SU-DHL-6 (cell line): ENCODE data around the gene B3GALT6.

ENCODE experiments used
- H2AFZ ChIP-seq: fragments of 200-600 bp; sonication (generic); 2 replicates; pipeline ENCODE4 v1.6.1; 2014; ENCODE audit warnings: low read depth, mild to moderate bottlenecking, moderate library complexity, mixed read lengths, antibody characterized with exemption, low read length; ENCODE audit not compliant: severe bottlenecking
- H3F3A ChIP-seq: fragments of 200-600 bp; shearing (Covaris generic); 2 replicates; pipeline ENCODE4 v1.6.0; 2016; ENCODE audit warnings: antibody characterized with exemption, mild to moderate bottlenecking; ENCODE audit not compliant: insufficient read depth
- H3K27ac ChIP-seq: fragments of 200-600 bp; sonication (generic); 2 replicates; pipeline ENCODE4 v1.5.1; 2016; ENCODE audit warnings: low read depth, mild to moderate bottlenecking, low read length, moderate library complexity, mixed read lengths
- H3K27me3 ChIP-seq: fragments of 200-600 bp; sonication (generic), shearing (Covaris generic); 2 replicates; pipeline ENCODE4 v1.6.0; 2014; ENCODE audit warnings: mild to moderate bottlenecking, low read length
- H3K36me3 ChIP-seq: fragments of 200-600 bp; sonication (generic); 2 replicates; pipeline ENCODE4 v1.6.1; 2014; ENCODE audit warnings: mild to moderate bottlenecking, low read length, mixed read lengths
- H3K4me2 ChIP-seq: fragments of 300-600, 200-600 bp; shearing (Covaris generic), sonication (generic); 2 replicates; pipeline ENCODE4 v1.6.0; 2014; ENCODE audit warnings: low read length, low read depth, mild to moderate bottlenecking; ENCODE audit not compliant: poor library complexity, severe bottlenecking
- H3K4me3 ChIP-seq: fragments of 200-600 bp; sonication (generic); 2 replicates; pipeline ENCODE4 v1.5.1; 2014; ENCODE audit warnings: antibody characterized with exemption, low read length, mild to moderate bottlenecking, mixed read lengths; ENCODE audit not compliant: insufficient read depth, poor library complexity, severe bottlenecking
- H3K79me2 ChIP-seq: fragments of 200-600 bp; sonication (generic); 2 replicates; pipeline ENCODE4 v1.6.1; 2014; ENCODE audit warnings: mild to moderate bottlenecking, low read length, moderate library complexity; ENCODE audit not compliant: insufficient read depth
- H3K9ac ChIP-seq: fragments of 200-600 bp; sonication (generic); 2 replicates; pipeline ENCODE4 v1.7.0; 2014; ENCODE audit warnings: mild to moderate bottlenecking, low read length
- H3K9me2 ChIP-seq: fragments of 200-600 bp; sonication (generic); replicated peaks from 2 replicates; pipeline ENCODE4 v1.6.1; 2014; ENCODE audit warnings: low read length; ENCODE audit not compliant: insufficient read depth
- H3K9me3 ChIP-seq: fragments of 200-600 bp; sonication (generic); 2 replicates; pipeline ENCODE4 v1.6.1; 2014; ENCODE audit warnings: low read length, mixed read lengths; ENCODE audit not compliant: insufficient read depth
- H4K20me1 ChIP-seq: fragments of 200-600 bp; sonication (generic); 2 replicates; pipeline ENCODE4 v1.6.1; 2014; ENCODE audit warnings: low read depth, mild to moderate bottlenecking, antibody characterized with exemption, low read length, moderate library complexity, mixed read lengths
- CTCF ChIP-seq: fragments of 200-600 bp; sonication (generic); IDR thresholded peaks from one replicate; pipeline ENCODE4 v1.5.1; 2017; ENCODE audit warnings: antibody characterized with exemption, mild to moderate bottlenecking, low read length, moderate library complexity; ENCODE audit not compliant: insufficient read depth, poor library complexity, severe bottlenecking
- EZH2phosphoT487 ChIP-seq: fragments of 200-600 bp; sonication (generic), shearing (Covaris generic); conservative IDR thresholded peaks from 2 replicates; pipeline ENCODE4 v1.6.1; 2018; ENCODE audit warnings: mild to moderate bottlenecking, antibody characterized with exemption, low read length, moderate library complexity, mixed read lengths

The B3GALT6 gene

DNA sequence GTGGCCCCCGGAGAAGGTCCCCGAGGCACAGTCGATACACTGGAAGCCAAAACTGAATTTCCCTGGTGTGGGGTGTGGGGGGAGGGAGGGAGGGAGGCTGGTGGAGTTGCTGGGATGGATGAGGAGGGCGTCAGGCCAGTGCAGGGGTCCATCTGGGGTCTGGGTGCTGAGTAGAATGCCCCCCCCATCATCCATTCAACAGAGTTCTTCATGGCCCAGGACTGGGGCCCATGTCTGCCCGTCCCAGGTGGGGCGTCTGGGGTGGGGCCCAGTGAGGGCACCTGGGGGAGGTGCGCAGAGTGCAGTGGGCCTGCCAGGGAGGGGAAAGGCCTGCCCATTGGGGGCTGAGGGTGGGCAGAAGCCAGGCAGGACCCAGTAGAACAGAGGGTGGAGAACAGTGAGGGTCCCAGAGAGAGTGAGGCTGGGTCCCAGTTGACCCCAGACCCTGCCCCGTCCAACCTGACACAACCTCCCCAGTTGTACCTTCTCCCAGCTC is 27.6 kb upstream of the B3GALT6 start:
- H2AFZ ChIP-seq = no peak overlapping the region
- no peaks in the 10 kb centered on the region for H3K9me2 ChIP-seq
- H3K27ac ChIP-seq = no peak overlapping the region
- H3K79me2 ChIP-seq = no peaks in the 10 kb centered on the region
- no peaks in the 10 kb centered on the region for H3K9me3 ChIP-seq
- TF ChIP-seq EZH2phosphoT487 = no peak
- TF ChIP-seq CTCF = no peak
- no peaks in the 10 kb centered on the region for H3K36me3 ChIP-seq
- no peaks in the 10 kb centered on the region for H3F3A ChIP-seq
- H3K9ac ChIP-seq = no peak overlapping the region
- H3K4me3 ChIP-seq = no peak overlapping the region
- no peaks in the 10 kb centered on the region for H3K27me3 ChIP-seq
- H4K20me1 ChIP-seq = no peaks in the 10 kb centered on the region
- no peak overlapping the region for H3K4me2 ChIP-seq

- Histone ChIP-seq H3K9ac (no peak overlapping the region), H3F3A (no peaks in the 10 kb centered on the region), H4K20me1 (no peaks in the 10 kb centered on the region), H3K27me3 (no peaks in the 10 kb centered on the region), H3K9me3 (no peaks in the 10 kb centered on the region), H3K9me2 (no peaks in the 10 kb centered on the region), H3K36me3 (no peaks in the 10 kb centered on the region), H3K4me2 (no peak overlapping the region), H3K79me2 (no peaks in the 10 kb centered on the region), H3K27ac (no peak overlapping the region), H3K4me3 (no peak overlapping the region), H2AFZ (no peak overlapping the region)
- TF ChIP-seq EZH2phosphoT487 = no peak
- TF ChIP-seq CTCF = no peak
Measured at GRCh38 chr1:1204998-1205768, 26.9 kb upstream of the B3GALT6 start.

- H3K9me2 ChIP-seq = no peaks in the 10 kb centered on the region
- no peaks in the 10 kb centered on the region for H3K36me3 ChIP-seq
- H4K20me1 ChIP-seq = no peaks in the 10 kb centered on the region
- no peak overlapping the region for H3K9ac ChIP-seq
- no peaks in the 10 kb centered on the region for H3K9me3 ChIP-seq
- no peak overlapping the region for H2AFZ ChIP-seq
- H3K4me2 ChIP-seq = no peak overlapping the region
- no peaks in the 10 kb centered on the region for H3K79me2 ChIP-seq
- no peak for TF ChIP-seq CTCF
- TF ChIP-seq EZH2phosphoT487 = no peak
- H3K4me3 ChIP-seq = no peak overlapping the region
- H3F3A ChIP-seq = no peaks in the 10 kb centered on the region
- H3K27ac ChIP-seq = no peak overlapping the region
- H3K27me3 ChIP-seq = no peaks in the 10 kb centered on the region
Measured at GRCh38 chr1:1205769-1206375, 26.2 kb upstream of the B3GALT6 start.
